ENCODE measurements around the gene HDGF.

HDGF gene

DNA sequence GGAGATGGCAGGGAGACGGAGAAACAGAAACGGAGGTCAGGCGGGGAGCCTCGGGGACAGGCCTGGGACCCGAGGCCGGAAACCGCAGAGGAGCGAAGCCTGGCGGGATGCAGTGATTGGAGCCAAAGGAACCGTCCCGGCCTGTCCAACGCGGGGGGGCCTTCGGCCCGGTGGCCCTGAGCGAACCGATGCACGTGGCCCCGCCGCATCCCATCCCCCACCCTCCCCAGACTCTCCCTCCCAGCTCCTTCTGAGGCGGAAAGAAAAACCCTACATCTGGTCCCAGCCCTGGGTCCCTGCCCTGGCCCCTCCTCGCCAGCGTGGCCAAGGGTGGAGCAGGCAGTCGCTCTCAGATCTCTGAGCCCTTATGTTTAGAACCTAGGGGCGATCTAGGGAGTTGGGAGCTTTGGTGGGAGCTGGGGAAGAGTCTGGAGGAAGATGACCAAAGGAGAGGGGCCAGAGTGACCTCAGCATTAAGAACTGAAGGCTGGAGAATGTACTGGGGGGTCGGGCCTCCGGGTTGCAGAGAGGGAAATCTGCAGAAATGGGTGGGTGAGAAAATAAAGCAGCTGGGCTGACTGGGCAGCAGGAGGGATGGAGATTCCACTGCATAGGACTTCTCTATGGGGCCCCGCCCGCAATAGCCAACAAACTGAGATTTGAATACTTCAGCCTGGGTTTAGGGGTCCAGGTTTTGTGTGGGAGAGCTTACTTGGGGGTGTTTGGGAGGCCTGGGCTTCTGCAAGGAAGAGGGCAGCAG is 44.6 kb downstream of the HDGF start:
- H3K27ac ChIP-seq (ENCODE audit: low read length) = peak overlapping the region; percentile 8
- H3K4me3 ChIP-seq (ENCODE audit: low read length) = peak overlapping the region; percentile 27; the same call in 1 of the 2 replicates
- WGBS (ENCODE audit: insufficient coverage, insufficient read length) = no CpG with 5 or more reads among the region's 29 CpGs
- no peaks in the 10 kb centered on the region for H3K9me3 ChIP-seq (ENCODE audit: control insufficient read depth, insufficient read depth, low read length)
- no peak for DNase-seq (ENCODE audit: low read depth, low spot score)
- H3K27me3 ChIP-seq (ENCODE audit: control insufficient read depth, insufficient read depth, low read length) = peaks cover 2% of the 10 kb centered on the region; the same call in 1 of the 2 replicates
- peaks cover 20% of the 10 kb centered on the region for H3K4me1 ChIP-seq (ENCODE audit: control insufficient read depth, insufficient read depth, low read length)
- H3K36me3 ChIP-seq (ENCODE audit: control insufficient read depth, insufficient read depth, low read length) = no peaks in the 10 kb centered on the region

GRCh38 chr1:156705918-156706656 is 45.4 kb downstream of the HDGF start:
- H3K36me3 ChIP-seq (ENCODE audit: control insufficient read depth, insufficient read depth, low read length) = no peaks in the 10 kb centered on the region
- peak overlapping the region; percentile 44; the same call in 1 of the 2 replicates for H3K4me3 ChIP-seq (ENCODE audit: low read length)
- peaks cover 2% of the 10 kb centered on the region; the same call in 1 of the 2 replicates for H3K27me3 ChIP-seq (ENCODE audit: control insufficient read depth, insufficient read depth, low read length)
- DNase-seq (ENCODE audit: low read depth, low spot score) = no peak
- no peaks in the 10 kb centered on the region for H3K9me3 ChIP-seq (ENCODE audit: control insufficient read depth, insufficient read depth, low read length)
- no peak overlapping the region for H3K27ac ChIP-seq (ENCODE audit: low read length)
- WGBS (ENCODE audit: insufficient coverage, insufficient read length) = no CpG with 5 or more reads among the region's 45 CpGs
- peaks cover 17% of the 10 kb centered on the region for H3K4me1 ChIP-seq (ENCODE audit: control insufficient read depth, insufficient read depth, low read length)

DNA sequence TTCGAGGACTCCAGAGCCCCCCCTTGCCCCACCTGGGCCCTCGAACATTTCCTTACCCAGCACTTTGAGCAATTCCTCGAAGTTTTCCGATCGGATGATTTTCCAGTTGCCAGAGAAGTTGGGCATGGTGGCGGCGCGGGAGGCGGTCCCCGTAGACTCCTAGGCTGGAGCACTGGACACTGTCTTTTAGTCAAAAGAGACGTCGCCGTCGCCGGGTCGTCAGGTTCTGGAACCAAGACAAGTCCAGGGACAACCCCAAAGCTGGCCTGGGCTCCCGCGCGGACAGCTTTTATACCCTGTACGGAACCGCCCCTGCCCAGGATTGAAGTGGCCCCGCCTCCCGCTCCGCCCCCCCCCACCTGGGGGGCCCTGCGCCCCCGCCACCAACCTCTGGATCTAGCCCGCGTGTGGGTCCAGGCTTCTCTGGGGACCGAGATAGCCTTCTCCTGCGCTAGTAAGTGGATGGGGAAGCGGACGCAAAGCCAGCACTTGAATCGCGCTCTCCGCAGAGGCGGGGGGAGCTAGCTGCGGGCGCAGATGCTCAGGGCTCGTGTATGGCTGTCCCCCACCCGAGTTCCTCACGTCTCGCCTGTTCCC is 46.1 kb downstream of the HDGF start, which contains the start of gene CRABP2:
TSS of gene CRABP2 (minus strand) at position 263 of the 597 bp plus-strand sequence. CDS start at position 126, 137 bp downstream.
- no peak for DNase-seq (ENCODE audit: low read depth, low spot score)
- no peak within 1 kb of the TSS for H3K27ac ChIP-seq (ENCODE audit: low read length)
- peaks cover 17% of the 10 kb centered on the region for H3K4me1 ChIP-seq (ENCODE audit: control insufficient read depth, insufficient read depth, low read length)

GRCh38 chr1:156704930-156705320 is 46.5 kb downstream of the HDGF start:
- Histone ChIP-seq H3K9me3 (ENCODE audit: control insufficient read depth, insufficient read depth, low read length) (no peaks in the 10 kb centered on the region), H3K4me1 (ENCODE audit: control insufficient read depth, insufficient read depth, low read length) (peaks cover 14% of the 10 kb centered on the region), H3K27ac (ENCODE audit: low read length) (no peak overlapping the region), H3K4me3 (ENCODE audit: low read length) (peak overlapping the region; percentile 44; the same call in 1 of the 2 replicates), H3K36me3 (ENCODE audit: control insufficient read depth, insufficient read depth, low read length) (peaks cover 10% of the 10 kb centered on the region; the same call in 1 of the 2 replicates), H3K27me3 (ENCODE audit: control insufficient read depth, insufficient read depth, low read length) (peaks cover 2% of the 10 kb centered on the region; the same call in 1 of the 2 replicates)
- DNase-seq (ENCODE audit: low read depth, low spot score) = no peak
- no CpG with 5 or more reads among the region's 29 CpGs for WGBS (ENCODE audit: insufficient coverage, insufficient read length)

More for the DNA sequence above, 46.1 kb downstream of the HDGF start, which contains the start of gene CRABP2:
- H3K36me3 ChIP-seq (ENCODE audit: control insufficient read depth, insufficient read depth, low read length) = peaks cover 5% of the 10 kb centered on the region; the same call in 1 of the 2 replicates
- peak within 1 kb of the TSS; percentile 44; the same call in 1 of the 2 replicates for H3K4me3 ChIP-seq (ENCODE audit: low read length)
- H3K9me3 ChIP-seq (ENCODE audit: control insufficient read depth, insufficient read depth, low read length) = no peaks in the 10 kb centered on the region
- no CpG with 5 or more reads among the region's 42 CpGs for WGBS (ENCODE audit: insufficient coverage, insufficient read length)
- H3K27me3 ChIP-seq (ENCODE audit: control insufficient read depth, insufficient read depth, low read length) = peaks cover 2% of the 10 kb centered on the region; the same call in 1 of the 2 replicates

DNA sequence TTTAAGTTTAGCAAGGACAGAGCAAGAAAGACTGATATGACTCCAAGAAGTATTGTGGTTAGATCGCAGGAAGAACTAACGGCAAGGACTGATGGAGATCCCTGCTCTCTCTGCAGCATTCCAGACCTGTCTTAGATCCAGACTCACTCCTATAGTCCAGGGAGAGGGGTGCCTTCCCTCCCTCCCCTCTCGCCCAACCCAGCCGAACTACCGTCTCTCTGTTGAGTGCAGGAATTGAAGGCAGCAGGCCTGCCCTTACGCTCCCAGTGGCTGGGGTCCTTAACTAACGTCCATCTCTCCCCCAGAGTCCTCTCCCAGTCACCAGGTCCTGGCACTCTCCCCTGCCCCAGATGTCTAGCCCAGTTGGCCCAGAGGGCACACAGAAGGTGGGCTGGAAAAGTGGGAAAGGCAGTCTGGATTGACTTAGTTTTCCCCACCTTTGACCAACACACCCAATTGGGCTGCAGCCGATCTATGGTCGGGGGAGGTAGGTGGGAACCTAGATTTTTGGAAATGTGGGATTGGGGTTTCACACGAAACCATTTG is 47.2 kb downstream of the HDGF start:
- peaks cover 10% of the 10 kb centered on the region for H3K4me1 ChIP-seq (ENCODE audit: control insufficient read depth, insufficient read depth, low read length)
- no peak for DNase-seq (ENCODE audit: low read depth, low spot score)
- H3K9me3 ChIP-seq (ENCODE audit: control insufficient read depth, insufficient read depth, low read length) = no peaks in the 10 kb centered on the region
- H3K36me3 ChIP-seq (ENCODE audit: control insufficient read depth, insufficient read depth, low read length) = peaks cover 13% of the 10 kb centered on the region
- H3K27me3 ChIP-seq (ENCODE audit: control insufficient read depth, insufficient read depth, low read length) = peaks cover 2% of the 10 kb centered on the region; the same call in 1 of the 2 replicates
- H3K27ac ChIP-seq (ENCODE audit: low read length) = no peak overlapping the region
- WGBS (ENCODE audit: insufficient coverage, insufficient read length) = no CpG with 5 or more reads among the region's 10 CpGs
- H3K4me3 ChIP-seq (ENCODE audit: low read length) = peak overlapping the region; percentile 44; the same call in 1 of the 2 replicates

GRCh38 chr1:156703741-156704140 is 47.7 kb downstream of the HDGF start:
- no peak overlapping the region for H3K4me3 ChIP-seq (ENCODE audit: low read length)
- H3K9me3 ChIP-seq (ENCODE audit: control insufficient read depth, insufficient read depth, low read length) = no peaks in the 10 kb centered on the region
- H3K36me3 ChIP-seq (ENCODE audit: control insufficient read depth, insufficient read depth, low read length) = peaks cover 18% of the 10 kb centered on the region
- DNase-seq (ENCODE audit: low read depth, low spot score) = no peak
- peaks cover 2% of the 10 kb centered on the region; the same call in 1 of the 2 replicates for H3K27me3 ChIP-seq (ENCODE audit: control insufficient read depth, insufficient read depth, low read length)
- H3K4me1 ChIP-seq (ENCODE audit: control insufficient read depth, insufficient read depth, low read length) = peaks cover 10% of the 10 kb centered on the region
- WGBS (ENCODE audit: insufficient coverage, insufficient read length) = no CpG with 5 or more reads among the region's 4 CpGs
- H3K27ac ChIP-seq (ENCODE audit: low read length) = no peak overlapping the region

- Histone ChIP-seq H3K4me3 (ENCODE audit: low read length) (no peak overlapping the region), H3K9me3 (ENCODE audit: control insufficient read depth, insufficient read depth, low read length) (no peaks in the 10 kb centered on the region), H3K36me3 (ENCODE audit: control insufficient read depth, insufficient read depth, low read length) (peaks cover 19% of the 10 kb centered on the region), H3K27me3 (ENCODE audit: control insufficient read depth, insufficient read depth, low read length) (peaks cover 2% of the 10 kb centered on the region; the same call in 1 of the 2 replicates), H3K4me1 (ENCODE audit: control insufficient read depth, insufficient read depth, low read length) (peaks cover 8% of the 10 kb centered on the region), H3K27ac (ENCODE audit: low read length) (no peak overlapping the region)
- no CpG with 5 or more reads among the region's 4 CpGs for WGBS (ENCODE audit: insufficient coverage, insufficient read length)
- DNase-seq (ENCODE audit: low read depth, low spot score) = no peak
These were observed 48.1 kb downstream of the HDGF start for GRCh38 chr1:156703336-156703735.

- H3K9me3 ChIP-seq (ENCODE audit: control insufficient read depth, insufficient read depth, low read length) = no peaks in the 10 kb centered on the region
- no peak overlapping the region for H3K4me3 ChIP-seq (ENCODE audit: low read length)
- peaks cover 19% of the 10 kb centered on the region for H3K36me3 ChIP-seq (ENCODE audit: control insufficient read depth, insufficient read depth, low read length)
- DNase-seq (ENCODE audit: low read depth, low spot score) = no peak
- no CpG with 5 or more reads among the region's 8 CpGs for WGBS (ENCODE audit: insufficient coverage, insufficient read length)
- peaks cover 2% of the 10 kb centered on the region; the same call in 1 of the 2 replicates for H3K27me3 ChIP-seq (ENCODE audit: control insufficient read depth, insufficient read depth, low read length)
- H3K4me1 ChIP-seq (ENCODE audit: control insufficient read depth, insufficient read depth, low read length) = peaks cover 4% of the 10 kb centered on the region; the same call in 1 of the 2 replicates
- no peak overlapping the region for H3K27ac ChIP-seq (ENCODE audit: low read length)
These were observed 50.5 kb downstream of the HDGF start for GRCh38 chr1:156700736-156701531.

- Histone ChIP-seq H3K36me3 (ENCODE audit: control insufficient read depth, insufficient read depth, low read length) (peaks cover 19% of the 10 kb centered on the region), H3K9me3 (ENCODE audit: control insufficient read depth, insufficient read depth, low read length) (no peaks in the 10 kb centered on the region), H3K4me3 (ENCODE audit: low read length) (no peak overlapping the region), H3K27me3 (ENCODE audit: control insufficient read depth, insufficient read depth, low read length) (no peaks in the 10 kb centered on the region; the same call in 1 of the 2 replicates), H3K4me1 (ENCODE audit: control insufficient read depth, insufficient read depth, low read length) (peaks cover 7% of the 10 kb centered on the region), H3K27ac (ENCODE audit: low read length) (no peak overlapping the region)
- no CpG with 5 or more reads among the region's 1 CpG for WGBS (ENCODE audit: insufficient coverage, insufficient read length)
- no peak for DNase-seq (ENCODE audit: low read depth, low spot score)
These were observed 52.5 kb downstream of the HDGF start for GRCh38 chr1:156698995-156699394.
